Upper lobe of left lung (tissue), 6 donors: Measurements from ENCODE around the gene AZU1. TPM values are rescaled to one million over a fixed set of nuclear protein-coding genes. Genes with fewer than 3 reads are reported as not detected.
"Not testable (repeated sequence)": the region's sequence is repeated elsewhere in the genome, so short reads cannot be mapped to it uniquely, and the experiment has no call there.

Source experiments
- ATAC-seq, 2 donors: fragments of 200-7000 bp; cut with Tn5 transposase; one replicate each; pipeline ENCODE4 v1.9.1; 2022; ENCODE audit warnings: mild to moderate bottlenecking in 2 of 2, moderate library complexity in 2 of 2; ENCODE audit not compliant: low FRiP score in 2 of 2
- DNase-seq, 2 donors: peaks; one replicate each; pipeline ENCODE4 v3.0.0-alpha.2; 2019 to 2020
- H3K27ac ChIP-seq, 4 donors: fragments of 200-600 bp; sonication (generic); one replicate each; pipeline ENCODE4 v1.5.1; 2016 to 2019
- H3K27me3 ChIP-seq, 4 donors: fragments of 200-600 bp; sonication (generic); one replicate each; pipeline ENCODE4 v1.5.1; 2017 to 2019
- H3K36me3 ChIP-seq, 4 donors: fragments of 200-600 bp; sonication (generic); one replicate each; pipeline ENCODE4 v1.5.1; 2016 to 2019
- H3K4me1 ChIP-seq, 4 donors: fragments of 200-600 bp; sonication (generic); one replicate each; pipeline ENCODE4 v1.5.1; 2018 to 2019
- H3K4me3 ChIP-seq, 4 donors: fragments of 200-600 bp; sonication (generic); one replicate each; pipeline ENCODE4 v1.5.1; 2017 to 2019; ENCODE audit warnings: mild to moderate bottlenecking in 2 of 4, moderate library complexity in 1 of 4
- H3K9me3 ChIP-seq, 4 donors: fragments of 200-600 bp; sonication (generic); one replicate each; pipeline ENCODE4 v1.5.1; 2018 to 2019
- CTCF ChIP-seq, 6 experiments: fragments of 450-650 bp in 4 of 6; fragments of 200-600 bp in 2 of 6; sonication (generic) in 2 of 6; IDR thresholded peaks; one replicate each; pipeline ENCODE4 v1.5.1; 2016 to 2019; ENCODE audit warnings: antibody characterized with exemption in 6 of 6
- EP300 ChIP-seq, 4 donors: sonication (generic); formaldehyde crosslinking; IDR thresholded peaks; one replicate each; pipeline ENCODE4 v1.5.1; 2017; ENCODE audit warnings: antibody characterized with exemption in 4 of 4, control low read depth in 2 of 4
- POLR2A ChIP-seq, 4 donors: fragments of 450-650 bp; IDR thresholded peaks; one replicate each; pipeline ENCODE4 v1.5.1; 2016 to 2017; ENCODE audit warnings: antibody characterized with exemption in 4 of 4, mild to moderate bottlenecking in 2 of 4
- POLR2AphosphoS5 ChIP-seq, 2 donors: sonication (generic); formaldehyde crosslinking; IDR thresholded peaks; one replicate each; pipeline ENCODE4 v1.5.1; 2017; ENCODE audit warnings: antibody characterized with exemption in 2 of 2
- WGBS, 2 donors: methylation state at CpG; one replicate each; pipeline ENCODE4 v1.1.5; 2017 to 2018; 5-methylcytosine and 5-hydroxymethylcytosine counted together
- total RNA-seq, 6 donors: library from RNA; depleted of rRNA in 4 of 6; stranded (reverse); fragments of >200 nt in 4 of 6; gene quantifications; one replicate each; pipeline versions ENCODE4 v1.1.0 to v1.2.1, GENCODE V29; 2016 to 2021
- donor health status: DM: no; HTN: no; CAD: no; lungs with moderate emphysema.
- donor health status: DM: no; HTN: yes; CAD: no; lungs with severe emphysema.

AZU1 gene
- total RNA-seq, 6 donors from 2014 or later = 2.0 to 13.6 (median 5.3) TPM

GRCh38 chr19:873561-874041, 46.0 kb downstream of the AZU1 start:
- no peaks in the 10 kb centered on the region for H3K27me3 ChIP-seq
- H3K4me3 ChIP-seq = no peak overlapping the region
- ATAC-seq (no peak), DNase-seq (peak in 1 of 2 donors; percentile 81)
- WGBS, 2 donors = 97 to 98% methylated on average over 15 to 17 of the region's 22 CpGs
- H3K36me3 ChIP-seq = peaks cover 5 to 76% (median 50%) of the 10 kb centered on the region in 4 donors
- peak overlapping the region in 1 of 4 donors; percentile 83 for H3K27ac ChIP-seq
- TF ChIP-seq CTCF (IDR thresholded peaks at IDR 0.05) (no peak), POLR2AphosphoS5 (IDR thresholded peaks at IDR 0.05) (no peak), EP300 (IDR thresholded peaks at IDR 0.05) (no peak), POLR2A (IDR thresholded peaks at IDR 0.05) (no peak)
- peaks cover 9 to 21% (median 13%) of the 10 kb centered on the region in 4 donors for H3K4me1 ChIP-seq
- no peaks in the 10 kb centered on the region for H3K9me3 ChIP-seq

- no peaks in the 10 kb centered on the region for H3K27me3 ChIP-seq
- DNase-seq = peak in 1 of 2 donors; percentile 79
- no peak overlapping the region for H3K4me3 ChIP-seq
- WGBS, 2 donors = 93 to 95% methylated on average over 22 to 28 of the region's 28 CpGs
- TF ChIP-seq POLR2AphosphoS5 (IDR thresholded peaks at IDR 0.05) = no peak
- no peak for TF ChIP-seq EP300 (IDR thresholded peaks at IDR 0.05)
- no peak for TF ChIP-seq POLR2A (IDR thresholded peaks at IDR 0.05)
- TF ChIP-seq CTCF (IDR thresholded peaks at IDR 0.05) = no peak
- peaks cover 9 to 16% (median 10%) of the 10 kb centered on the region in 4 donors for H3K4me1 ChIP-seq
- no peak for ATAC-seq
- H3K27ac ChIP-seq = no peak overlapping the region
- H3K9me3 ChIP-seq = no peaks in the 10 kb centered on the region
- H3K36me3 ChIP-seq = peaks cover 5 to 78% (median 48%) of the 10 kb centered on the region in 4 donors
Observed at GRCh38 chr19:875265-875879, 47.7 kb downstream of the AZU1 start.

- DNase-seq = no peak
- TF ChIP-seq POLR2AphosphoS5 (IDR thresholded peaks at IDR 0.05) = no peak
- TF ChIP-seq CTCF (IDR thresholded peaks at IDR 0.05) = no peak
- no peak for TF ChIP-seq EP300 (IDR thresholded peaks at IDR 0.05)
- TF ChIP-seq POLR2A (IDR thresholded peaks at IDR 0.05) = no peak
- WGBS, 2 donors = 88 to 91% methylated on average over 17 to 18 of the region's 18 CpGs
- no peaks in the 10 kb centered on the region for H3K27me3 ChIP-seq
- peaks cover 6 to 78% (median 48%) of the 10 kb centered on the region in 4 donors for H3K36me3 ChIP-seq
- H3K4me1 ChIP-seq = peaks cover 9 to 16% (median 10%) of the 10 kb centered on the region in 4 donors
- H3K27ac ChIP-seq = no peak overlapping the region
- ATAC-seq = no peak
- no peak overlapping the region for H3K4me3 ChIP-seq
- no peaks in the 10 kb centered on the region for H3K9me3 ChIP-seq
Observed at GRCh38 chr19:876089-876488, 48.5 kb downstream of the AZU1 start.

GRCh38 chr19:876780-877314, 49.2 kb downstream of the AZU1 start:
- Histone ChIP-seq H3K9me3 (no peaks in the 10 kb centered on the region), H3K4me1 (peaks cover 9 to 15% (median 9%) of the 10 kb centered on the region in 4 donors), H3K27ac (no peak overlapping the region), H3K27me3 (no peaks in the 10 kb centered on the region), H3K4me3 (no peak overlapping the region), H3K36me3 (peaks cover 10 to 82% (median 54%) of the 10 kb centered on the region in 4 donors)
- DNase-seq (peak in 1 of 2 donors; percentile 67), ATAC-seq (no peak)
- TF ChIP-seq EP300 (IDR thresholded peaks at IDR 0.05) (no peak), CTCF (IDR thresholded peaks at IDR 0.05) (no peak), POLR2AphosphoS5 (IDR thresholded peaks at IDR 0.05) (no peak), POLR2A (IDR thresholded peaks at IDR 0.05) (no peak)
- whole genome bisulfite sequencing, 2 donors = 93 to 97% methylated on average over 11 to 27 of the region's 29 CpGs

GRCh38 chr19:877992-878660, 50.5 kb downstream of the AZU1 start:
- not testable (repeated sequence) for H3K4me3 ChIP-seq, H3K27me3 ChIP-seq, ATAC-seq, H3K9me3 ChIP-seq, H3K4me1 ChIP-seq, H3K27ac ChIP-seq
- 84 to 85% methylated on average over 5 of the region's 23 CpGs for WGBS, 2 donors
- peaks cover 10 to 87% (median 63%) of the 10 kb centered on the region in 4 donors for H3K36me3 ChIP-seq
- peak in 1 of 2 donors; percentile 76 for DNase-seq

GRCh38 chr19:878751-879561, 51.3 kb downstream of the AZU1 start:
- not testable (repeated sequence) for H3K27me3 ChIP-seq, H3K4me3 ChIP-seq, H3K27ac ChIP-seq, ATAC-seq, H3K4me1 ChIP-seq, H3K9me3 ChIP-seq
- peaks cover 10 to 89% (median 66%) of the 10 kb centered on the region in 4 donors for H3K36me3 ChIP-seq
- WGBS, 2 donors = 70 to 83% methylated on average over 12 to 16 of the region's 24 CpGs
- peak in 1 of 2 donors; percentile 89 for DNase-seq
